Stimulated activated CD4-positive, alpha-beta T cell treated with anti-CD3 and anti-CD28 coated beads, TNF-alpha, amount 100 ng/mL, for 24 hours (primary cell): ENCODE data around the gene VWF.
"Not testable (repeated sequence)": the region's sequence is repeated elsewhere in the genome, so short reads cannot be mapped to it uniquely, and the experiment has no call there.

Experiments
- DNase-seq, 3 experiments: peaks; one replicate each; pipeline ENCODE4 v3.0.0-alpha.2; 2020; ENCODE audit warnings: low read depth in 3 of 3

The VWF gene

DNA sequence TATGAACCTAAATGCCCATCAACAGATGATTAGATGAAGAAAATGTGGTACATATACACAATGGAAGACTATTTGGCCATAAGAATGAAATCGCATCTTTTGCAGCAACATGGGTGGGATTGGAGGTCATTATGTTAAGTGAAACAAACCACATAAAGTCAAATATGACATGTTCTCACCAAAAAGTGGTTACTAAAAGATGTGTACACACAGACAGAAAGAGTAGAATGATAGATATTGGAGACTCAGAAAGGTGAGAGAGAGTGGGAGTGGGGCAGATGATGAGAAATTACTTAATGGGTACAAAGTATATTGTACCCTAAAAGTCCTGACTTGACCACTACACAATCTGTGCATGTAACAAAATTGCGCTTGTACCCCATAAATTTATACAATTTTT, 19.6 kb downstream of the VWF start:
- no peak for DNase-seq

DNA sequence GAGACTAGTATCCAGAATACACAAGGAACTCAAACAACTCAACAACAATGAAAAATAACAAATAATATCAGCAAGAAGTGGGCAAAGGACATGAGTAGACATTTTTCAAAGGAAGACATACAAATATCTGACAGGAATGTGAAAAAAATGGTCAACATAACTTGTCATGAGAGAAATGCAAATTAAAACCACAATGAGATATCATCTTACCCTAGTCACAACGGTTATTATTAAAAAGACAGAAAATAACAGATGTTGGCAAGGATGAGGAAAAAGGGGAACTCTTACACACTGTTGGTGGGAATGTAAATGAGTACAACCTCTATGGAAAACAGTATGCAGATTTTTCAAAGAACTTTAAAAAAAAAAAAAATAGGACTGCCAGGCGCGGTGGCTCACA, 20.4 kb downstream of the VWF start:
- no peak for DNase-seq

DNA sequence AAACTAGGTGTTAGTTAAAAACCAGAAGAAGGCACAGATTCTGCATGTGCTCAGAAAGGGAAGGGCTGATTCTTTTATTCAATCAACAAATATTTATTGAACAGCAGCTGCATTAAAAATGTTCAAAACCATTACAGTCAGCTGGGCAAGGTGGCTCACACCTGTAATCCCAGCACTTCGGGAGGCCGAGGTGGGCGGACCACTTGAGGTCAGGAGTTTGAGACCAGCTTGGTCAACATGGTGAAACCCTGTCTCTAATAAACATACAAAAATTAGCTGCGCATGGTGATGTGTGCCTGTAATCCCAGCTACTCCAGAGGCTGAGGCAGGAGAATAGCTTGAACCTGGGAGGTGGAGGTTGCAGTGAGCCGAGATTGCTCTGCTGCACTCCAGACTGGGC, 22.4 kb downstream of the VWF start:
- DNase-seq: not testable (repeated sequence)

DNA sequence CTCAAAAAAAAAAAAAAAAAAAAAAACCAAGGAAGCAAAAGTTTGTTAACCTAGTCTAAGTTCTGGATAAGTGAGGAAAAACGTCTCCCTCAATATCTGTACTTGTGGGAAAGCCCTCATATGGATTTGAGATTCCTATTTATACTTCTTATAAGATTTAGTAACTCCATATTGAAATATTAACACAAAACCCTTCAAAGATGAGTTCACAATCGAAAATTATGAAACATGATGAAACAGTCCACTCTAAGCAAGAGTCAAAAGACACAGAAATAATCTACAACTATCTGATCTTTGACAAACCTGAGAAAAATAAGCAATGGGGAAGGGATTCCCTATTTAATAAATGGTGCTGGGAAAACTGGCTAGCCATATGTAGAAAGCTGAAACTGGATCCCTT, 25.2 kb downstream of the VWF start:
- no peak for DNase-seq

DNA sequence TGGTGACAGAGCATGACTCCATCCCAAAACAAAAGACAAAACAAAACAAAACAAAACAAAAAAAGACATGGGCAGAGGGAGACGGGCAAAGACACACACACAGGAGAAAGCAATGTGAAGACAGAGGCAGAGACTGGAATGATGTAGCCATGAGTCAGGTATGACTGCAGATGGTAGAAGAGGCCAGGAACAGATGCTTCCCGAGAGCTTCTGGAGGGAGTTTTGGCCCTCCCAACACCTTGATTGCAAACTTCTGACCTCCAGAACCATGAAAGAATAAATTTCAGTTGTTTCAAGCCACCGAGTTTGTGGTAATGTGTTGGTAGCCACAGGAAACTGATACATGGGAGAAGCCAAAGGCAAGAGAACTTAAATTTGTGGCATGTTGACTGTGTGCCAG, 27.1 kb downstream of the VWF start:
- DNase-seq: no peak

DNA sequence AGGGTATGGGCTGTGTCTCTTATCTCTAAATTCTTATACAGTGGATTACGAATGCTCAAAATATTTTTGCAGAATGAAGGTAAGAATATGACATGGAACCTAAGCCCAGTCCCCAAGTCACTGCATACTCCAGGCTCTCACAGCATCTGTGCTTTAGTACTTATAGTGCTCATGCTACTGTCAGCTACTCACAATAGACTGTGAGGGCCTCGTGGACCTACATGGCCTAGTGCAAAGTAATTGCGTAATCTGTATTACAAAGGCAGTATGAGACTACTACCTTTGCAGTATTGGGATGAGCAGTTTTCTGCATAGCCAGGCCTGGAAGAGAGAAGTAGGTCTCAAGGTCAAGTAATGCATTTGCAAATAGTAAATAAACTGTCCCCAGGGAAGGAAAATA, 27.9 kb downstream of the VWF start:
- DNase-seq: no peak

DNA sequence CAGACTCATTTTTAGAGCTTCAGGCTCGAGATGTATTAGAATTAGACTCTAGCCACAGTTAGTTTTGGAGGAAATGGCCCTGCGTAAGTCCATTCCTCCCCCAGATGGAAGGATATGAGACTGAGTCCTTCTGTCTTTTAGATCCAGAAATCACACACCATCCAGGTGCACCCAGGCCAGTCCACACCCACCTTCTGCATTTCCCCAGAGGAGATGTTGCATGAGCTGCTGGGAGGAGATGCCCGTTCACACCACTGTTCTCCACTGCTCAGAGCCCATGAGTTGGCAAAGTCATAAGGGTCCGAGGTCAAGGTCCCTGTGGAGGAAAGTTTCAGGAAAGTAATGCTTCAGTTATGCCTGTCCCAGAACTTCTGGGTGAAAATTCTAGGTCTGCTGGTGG, 29.2 kb downstream of the VWF start:
- DNase-seq: no peak

DNA sequence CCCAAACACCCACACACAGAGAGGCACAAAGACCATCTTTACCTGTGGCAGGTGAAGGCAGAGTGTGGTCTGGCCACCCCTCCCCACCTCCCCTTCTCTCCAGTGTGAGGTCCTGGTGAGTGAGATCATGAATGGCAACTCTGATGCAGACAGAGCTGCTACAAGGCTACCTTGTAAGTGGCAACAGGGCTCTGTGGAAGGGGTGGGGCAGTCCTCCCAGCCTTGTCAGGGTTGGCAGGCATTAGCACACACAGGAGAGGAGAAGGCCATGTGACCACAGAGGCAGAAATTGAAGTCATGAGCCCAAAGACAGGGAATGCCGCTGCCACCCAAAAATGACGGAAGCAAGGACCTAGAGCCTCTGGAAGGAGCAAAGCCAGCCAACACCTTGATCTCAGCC, 30.7 kb downstream of the VWF start:
- DNase-seq: no peak

DNA sequence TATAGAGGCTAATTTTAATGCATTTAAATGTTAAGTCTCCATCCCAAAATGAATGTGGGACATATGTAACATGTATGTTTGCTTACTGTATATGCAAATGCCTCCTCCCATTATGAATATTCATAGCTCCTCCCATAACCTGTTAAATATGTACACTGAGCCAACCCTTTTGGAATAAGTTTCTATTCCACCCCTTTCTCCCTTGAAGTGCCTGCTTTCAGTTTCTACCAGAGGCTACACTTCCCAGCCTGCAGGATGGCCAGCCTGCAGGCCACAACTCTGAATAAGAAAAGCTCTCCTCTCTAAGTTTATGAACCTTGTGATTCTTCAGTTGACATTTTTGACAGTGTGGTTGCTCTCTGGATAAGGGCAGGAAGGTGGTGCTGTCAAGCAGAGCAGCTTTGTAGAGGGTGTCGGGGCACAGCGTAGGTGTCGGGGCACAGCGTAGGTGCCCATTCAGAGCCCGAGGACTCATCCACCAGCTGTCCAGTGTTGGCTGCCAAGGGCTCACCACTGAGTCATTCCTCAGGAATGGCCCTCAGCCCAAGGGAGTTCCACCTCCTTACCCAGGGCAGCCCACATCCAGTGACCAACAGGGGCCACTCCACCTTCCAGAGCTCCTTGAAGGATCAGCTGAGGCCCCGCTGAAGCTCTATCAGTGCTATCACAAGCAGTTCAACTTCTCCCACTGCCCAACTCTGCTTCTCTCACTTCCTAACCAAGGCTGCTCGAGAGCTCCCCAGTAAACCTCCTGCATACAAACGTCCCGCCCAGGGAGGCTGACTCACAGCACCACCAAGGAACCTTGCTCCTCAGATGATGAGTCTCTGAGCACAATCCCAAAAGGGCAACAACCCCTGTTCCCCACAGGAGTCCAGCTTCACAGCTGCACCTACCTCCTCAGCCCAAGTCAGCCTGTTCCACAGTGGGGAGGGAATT, 31.4 kb downstream of the VWF start:
- no peak for DNase-seq

DNA sequence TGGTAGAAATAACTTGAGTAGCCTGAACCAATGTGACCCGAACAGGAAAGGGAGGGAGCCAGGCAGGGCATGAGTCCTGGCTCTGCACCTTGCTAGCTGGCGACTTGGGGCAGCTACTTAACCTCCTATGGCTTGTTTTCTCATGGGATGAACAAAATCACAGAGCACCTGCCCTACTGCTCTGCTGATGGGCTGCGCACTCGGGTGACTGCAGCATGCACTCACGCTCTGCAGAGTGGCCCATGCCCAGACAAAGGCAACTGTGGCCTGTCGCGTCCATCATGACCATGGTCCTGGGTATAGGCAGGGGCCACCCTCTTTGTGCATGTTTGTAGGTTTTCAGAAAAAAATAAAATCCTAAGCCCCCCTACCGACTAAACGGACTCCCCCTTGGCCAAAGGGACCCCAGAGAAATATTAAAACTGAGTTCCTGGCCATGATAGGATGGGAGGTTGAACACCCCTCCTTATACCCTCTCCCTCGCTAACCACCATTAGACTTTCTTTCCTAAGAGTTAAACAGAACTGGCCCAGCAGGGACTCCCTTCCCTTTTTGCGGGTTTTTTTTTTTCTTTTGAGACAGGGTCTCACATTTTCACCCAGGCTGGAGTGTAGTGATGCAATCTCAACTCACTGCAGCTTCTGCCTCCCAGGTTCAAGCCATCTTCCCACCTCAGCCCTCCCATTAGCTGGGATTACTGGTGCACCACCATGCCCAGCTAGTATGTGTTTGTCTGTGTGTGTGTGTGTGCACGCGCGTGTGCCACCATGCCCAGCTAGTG, 32.5 kb downstream of the VWF start:
- DNase-seq: no peak

DNA sequence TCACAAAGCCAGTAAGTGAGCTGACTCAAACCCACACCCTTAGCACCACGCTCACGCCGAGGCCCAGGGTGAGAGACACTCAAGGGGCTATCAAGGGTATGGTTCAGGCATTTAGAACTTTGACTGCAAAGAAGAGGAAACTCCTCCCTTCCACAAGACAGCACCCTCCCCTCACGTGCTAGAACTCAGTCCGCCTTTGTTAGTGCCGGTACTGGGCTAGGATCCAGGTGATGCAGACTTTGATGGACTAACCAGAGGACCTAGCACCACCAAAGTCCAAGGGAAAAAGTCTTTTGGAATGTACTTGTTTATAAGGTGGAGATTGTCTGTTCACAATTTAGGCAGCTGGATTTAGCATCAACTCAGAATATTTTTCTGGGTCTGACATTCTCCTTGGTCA, 33.7 kb downstream of the VWF start:
- no peak for DNase-seq

DNA sequence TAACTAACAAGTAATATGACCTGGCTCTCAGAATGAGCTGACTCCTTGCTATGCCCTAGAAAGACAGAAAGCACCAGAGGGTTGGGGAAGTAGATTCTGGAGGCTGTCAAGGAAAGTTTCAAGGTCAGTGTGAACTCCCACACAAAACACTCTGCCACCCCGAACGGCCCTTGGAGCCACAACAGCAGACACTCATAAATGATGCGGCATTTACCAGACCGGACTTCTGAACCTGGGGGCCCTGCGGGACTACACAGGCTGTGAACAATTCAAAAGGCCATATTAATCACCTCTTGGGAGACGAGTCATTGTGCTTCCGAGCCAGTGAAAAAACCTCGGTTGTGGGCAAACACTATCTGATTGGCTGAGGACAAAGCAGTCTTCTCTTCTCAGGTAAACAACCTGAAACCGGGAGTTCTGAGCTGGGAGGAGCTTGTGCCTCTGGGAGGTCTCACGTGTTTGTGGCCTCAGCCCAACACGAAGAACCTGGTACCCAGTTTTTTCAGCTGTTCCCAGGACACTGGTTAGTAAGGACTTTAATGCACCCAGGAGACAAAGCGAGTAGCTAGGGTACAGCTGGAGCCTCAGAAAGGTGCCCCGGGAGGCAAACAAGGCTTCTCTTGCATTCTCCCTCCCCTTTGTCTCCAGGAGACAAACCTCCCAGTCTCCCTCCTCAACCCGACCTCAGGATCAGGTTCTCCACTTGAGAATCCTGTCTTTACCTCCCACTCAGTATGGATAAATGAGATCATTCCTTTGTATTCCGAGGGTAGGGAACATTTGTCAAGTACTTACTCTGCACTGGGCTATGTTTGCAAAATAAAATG, 35.3 kb downstream of the VWF start:
- no peak for DNase-seq

DNA sequence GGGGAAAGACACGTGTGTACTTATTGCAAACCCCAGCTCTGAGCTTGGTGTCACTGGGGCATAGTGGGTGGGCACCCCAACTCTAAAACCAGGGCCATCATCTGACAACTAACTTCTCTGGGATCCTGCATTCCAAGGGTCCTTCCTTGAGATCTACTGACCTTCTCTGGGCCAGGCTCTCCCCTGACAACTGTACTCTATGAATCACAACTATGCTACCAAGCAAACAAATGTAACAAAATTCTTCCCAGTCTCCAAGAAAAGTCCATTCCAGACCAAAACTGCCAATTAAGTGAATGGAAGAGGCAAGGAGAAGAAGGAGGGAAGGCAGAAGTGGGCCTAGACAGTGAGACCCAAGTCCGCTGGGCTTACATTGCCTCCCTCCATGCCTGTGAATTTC, 38.2 kb downstream of the VWF start:
- DNase-seq: no peak

DNA sequence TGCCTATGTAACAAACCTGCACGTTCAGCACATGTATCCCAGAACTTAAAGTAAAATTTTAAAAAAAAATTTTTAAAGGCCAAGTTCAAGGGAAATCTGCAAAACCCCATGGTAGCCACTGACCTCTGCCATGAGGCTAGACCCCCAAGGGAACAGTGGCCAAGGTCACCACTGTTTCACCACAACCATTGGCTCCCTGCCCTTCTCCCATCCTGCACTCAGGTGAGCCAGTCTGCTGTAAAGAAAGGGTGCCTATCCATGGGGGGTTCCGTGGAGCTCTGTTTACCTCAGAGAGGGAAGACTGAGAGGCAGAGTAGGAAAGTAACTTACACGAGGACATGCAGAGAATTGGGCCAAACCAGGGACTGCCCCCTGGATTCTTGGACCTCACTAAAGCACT, 38.6 kb downstream of the VWF start:
- no peak for DNase-seq

DNA sequence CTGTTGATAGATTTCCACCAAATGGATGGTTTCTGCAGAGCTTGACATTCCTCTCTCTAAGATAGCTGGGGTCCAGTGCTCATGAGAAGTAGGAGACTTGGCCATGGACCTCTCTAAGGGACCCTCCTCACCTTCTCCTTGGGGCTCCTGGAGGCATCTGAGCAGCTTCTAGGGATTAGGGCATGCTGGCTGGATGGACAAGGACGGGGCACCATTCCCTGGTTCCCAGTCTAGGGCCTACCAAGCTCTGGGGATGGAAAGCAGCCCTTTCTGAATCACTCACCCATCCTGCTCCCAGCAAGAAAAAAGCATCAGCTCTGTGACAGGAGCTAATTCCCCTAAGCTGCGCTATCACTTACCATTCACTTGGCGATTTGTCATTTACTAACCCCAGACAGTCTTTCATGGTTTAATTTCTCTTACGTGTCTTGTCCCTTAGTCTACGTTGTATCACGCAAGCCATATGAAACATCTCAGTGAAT, 39.5 kb downstream of the VWF start:
- no peak for DNase-seq

DNA sequence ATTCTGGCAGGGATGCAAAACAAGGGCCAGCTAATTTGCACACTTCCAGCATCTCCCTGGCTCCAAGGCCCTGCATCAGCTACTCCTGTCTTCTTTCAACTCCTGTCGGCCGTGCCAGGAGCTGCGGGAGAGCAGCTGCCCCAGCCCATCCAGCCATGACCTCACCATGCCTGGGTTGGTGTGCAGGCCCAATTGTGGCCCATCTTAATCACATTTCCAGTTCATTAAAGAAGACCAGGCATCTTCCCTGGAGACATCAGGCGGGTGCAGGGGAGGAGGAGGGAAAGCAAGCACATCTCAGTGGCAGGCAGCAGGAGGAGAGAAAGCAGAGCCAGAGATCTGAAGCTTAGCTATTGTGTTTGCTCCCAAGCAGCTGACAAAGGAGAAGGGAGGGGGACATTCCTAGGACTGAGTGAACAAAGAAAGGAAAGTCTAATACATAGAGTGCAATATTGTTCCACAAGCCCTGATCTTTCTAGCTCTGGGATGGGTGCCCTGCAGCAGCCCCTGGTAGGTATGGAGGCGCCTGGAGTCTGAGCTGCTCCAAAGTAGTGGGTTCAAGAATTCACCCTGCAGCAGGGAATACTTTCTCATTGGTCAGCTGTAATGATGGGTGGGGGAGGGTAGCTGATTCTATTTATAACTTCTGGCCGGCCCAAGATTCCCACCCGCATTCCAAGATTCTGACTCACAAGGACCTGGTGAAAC, 40.1 kb downstream of the VWF start:
- no peak for DNase-seq

DNA sequence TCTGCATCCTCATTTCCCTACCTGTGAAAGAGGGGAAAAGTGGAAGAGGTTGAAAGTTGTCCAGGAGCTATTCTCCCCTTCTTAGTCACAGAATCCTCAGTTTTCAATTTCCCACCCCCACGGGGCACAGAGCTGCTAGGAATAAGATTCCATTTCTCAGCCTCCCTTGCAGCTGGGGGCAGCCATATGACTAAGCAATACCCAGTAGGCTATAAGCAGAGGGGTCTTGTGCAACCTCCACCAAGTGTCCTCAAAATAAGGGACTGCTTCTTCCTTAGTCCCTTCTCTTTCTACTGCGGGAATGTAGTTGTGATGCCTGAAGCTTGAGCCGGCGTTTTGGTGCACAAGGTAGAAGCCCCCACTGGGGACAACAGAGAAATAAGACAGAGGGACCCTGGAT, 40.9 kb downstream of the VWF start:
- no peak for DNase-seq

DNA sequence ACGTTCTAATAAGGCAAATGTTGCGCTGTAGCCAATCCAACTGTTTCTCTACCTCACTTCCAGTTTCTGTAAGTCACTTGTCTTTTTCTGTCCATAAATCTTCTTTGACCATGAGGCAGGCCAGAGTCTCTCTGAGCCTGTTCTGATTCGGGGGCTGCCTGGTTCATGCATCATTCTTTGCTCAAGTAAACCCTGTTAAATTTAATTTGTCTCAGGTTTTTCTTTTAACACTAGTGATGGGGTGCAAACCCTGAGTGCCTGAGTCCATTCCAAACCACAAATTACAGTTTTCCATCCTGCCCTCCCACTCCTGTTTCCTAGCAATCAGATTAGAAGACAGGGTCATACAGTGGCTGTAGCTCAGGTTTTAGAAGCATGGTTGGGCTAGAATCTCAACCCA, 41.9 kb downstream of the VWF start:
- no peak for DNase-seq

DNA sequence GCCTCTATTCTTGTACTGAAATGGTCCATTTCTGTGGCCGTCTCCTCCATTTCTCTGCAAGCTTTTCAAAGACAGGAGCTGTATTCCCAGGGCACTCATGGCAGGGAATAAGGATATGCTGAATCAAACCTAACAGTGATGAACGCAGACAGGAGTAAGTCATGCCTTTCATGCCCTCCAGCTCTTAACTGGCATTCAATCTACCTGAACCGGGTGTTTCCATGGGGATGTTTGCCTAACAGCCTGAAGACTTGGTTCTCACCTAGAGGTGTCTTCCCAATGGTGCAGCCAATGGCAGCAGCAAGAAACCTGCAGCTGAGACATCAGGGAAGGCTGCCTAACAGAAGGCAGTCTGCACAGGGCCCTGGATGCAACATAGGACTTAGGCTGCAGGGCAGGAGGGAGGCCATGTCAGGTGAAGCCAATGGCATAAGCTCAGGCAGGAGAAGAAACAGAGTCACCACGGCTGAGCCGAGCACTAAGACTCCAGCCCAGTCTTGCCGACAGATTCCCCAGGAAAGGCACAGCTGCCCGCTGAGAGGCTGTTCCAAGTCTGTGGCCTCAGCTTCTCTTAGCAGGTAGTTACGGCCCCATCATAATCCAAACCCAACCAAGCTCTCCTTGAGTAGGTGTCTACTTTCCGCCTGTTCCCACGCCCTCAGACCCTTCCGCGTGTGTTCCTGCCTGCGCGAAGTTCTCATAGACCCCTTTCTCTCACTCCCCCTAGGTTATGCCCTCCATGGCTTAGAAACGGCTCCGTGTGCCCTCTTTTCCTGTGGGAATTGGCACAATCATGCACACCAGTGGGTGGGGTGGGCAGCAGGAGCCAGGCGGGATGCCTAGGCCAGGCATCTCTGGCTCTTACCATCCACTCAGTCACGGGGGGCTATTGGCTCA, 44.1 kb downstream of the VWF start:
- DNase-seq: no peak

DNA sequence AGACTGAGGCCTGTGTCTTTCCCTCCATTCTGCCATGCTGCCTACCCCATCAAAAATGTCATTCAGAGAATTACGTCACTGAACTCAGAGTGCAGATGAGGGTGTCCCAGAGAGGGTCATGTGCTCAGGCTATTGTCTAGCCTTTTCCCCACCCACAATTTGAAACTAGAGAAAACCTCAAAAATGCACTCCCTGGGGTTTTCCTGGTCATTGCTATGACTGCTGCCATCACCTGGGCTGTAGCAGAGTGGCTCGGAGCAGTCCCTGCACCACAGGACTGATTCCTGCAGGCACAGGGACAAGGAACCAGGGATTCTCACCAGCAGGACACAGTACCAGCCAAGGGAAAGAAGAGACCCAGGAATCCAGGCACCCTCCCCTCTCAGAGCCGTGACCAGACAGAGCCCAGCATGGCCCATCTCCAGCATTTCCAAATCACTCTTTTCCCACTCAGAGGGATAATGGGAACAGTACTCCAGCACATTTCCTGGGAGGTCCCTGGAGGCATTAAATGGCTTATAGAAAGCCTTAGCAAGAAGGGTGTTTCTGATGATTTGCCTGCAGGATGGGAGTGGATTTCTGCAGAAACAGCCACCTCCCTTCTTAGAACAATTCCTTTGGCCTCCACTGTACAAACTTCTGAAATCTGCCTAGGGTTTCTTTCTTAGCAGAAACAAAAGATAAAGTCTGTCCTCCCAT, 45.9 kb downstream of the VWF start:
- DNase-seq: no peak
